ENCODE data around the gene UQCRC2.
"Not testable (repeated sequence)": the region's sequence is repeated elsewhere in the genome, so short reads cannot be mapped to it uniquely, and the experiment has no call there.

UQCRC2 gene

GRCh38 chr16:21984062-21984461, 30.9 kb downstream of the UQCRC2 start:
- no peak for DNase-seq

- no peak for DNase-seq
These were observed 32.4 kb downstream of the UQCRC2 start for GRCh38 chr16:21985524-21985923.

- no peak for DNase-seq
These were observed 33.6 kb downstream of the UQCRC2 start for GRCh38 chr16:21986692-21987246.

- no peak for DNase-seq
These were observed 34.3 kb downstream of the UQCRC2 start for GRCh38 chr16:21987498-21987897.

GRCh38 chr16:21989133-21989532, 36.0 kb downstream of the UQCRC2 start:
- DNase-seq, result no peak

- DNase-seq, result no peak
These were observed 36.6 kb downstream of the UQCRC2 start for GRCh38 chr16:21989751-21990150.

GRCh38 chr16:21990381-21990944, 37.3 kb downstream of the UQCRC2 start:
- no peak for DNase-seq

GRCh38 chr16:21991621-21992020, 38.5 kb downstream of the UQCRC2 start:
- no peak for DNase-seq

- DNase-seq, result no peak
These were observed 41.8 kb downstream of the UQCRC2 start for GRCh38 chr16:21994856-21995465.

GRCh38 chr16:21996923-21997696, 43.9 kb downstream of the UQCRC2 start:
- DNase-seq, result no peak

GRCh38 chr16:21997697-21998480, 44.7 kb downstream of the UQCRC2 start:
- DNase-seq, result no peak

GRCh38 chr16:22001591-22001990, 48.4 kb downstream of the UQCRC2 start:
- DNase-seq, result no peak

GRCh38 chr16:22002047-22002446, 48.9 kb downstream of the UQCRC2 start:
- DNase-seq, result not testable (repeated sequence)

GRCh38 chr16:22003195-22003594, 50.0 kb downstream of the UQCRC2 start:
- no peak for DNase-seq

- DNase-seq, result no peak
These were observed 51.2 kb downstream of the UQCRC2 start for GRCh38 chr16:22004341-22004740.

- DNase-seq, result no peak
These were observed 52.6 kb downstream of the UQCRC2 start for GRCh38 chr16:22005746-22006145.

- DNase-seq, result no peak
These were observed 53.5 kb downstream of the UQCRC2 start for GRCh38 chr16:22006636-22007035.

GRCh38 chr16:22007159-22007508, 54.0 kb downstream of the UQCRC2 start:
- no peak for DNase-seq

- DNase-seq, result no peak
These were observed 54.5 kb downstream of the UQCRC2 start, which contains the start of gene MOSMO for GRCh38 chr16:22007509-22008214. Gene MOSMO (plus strand): TSS chr16:22008111. CDS start chr16:22008302, 191 bp downstream.

GRCh38 chr16:22008215-22009059, 55.3 kb downstream of the UQCRC2 start:
- no peak for DNase-seq

- no peak for DNase-seq
These were observed 57.7 kb downstream of the UQCRC2 start for GRCh38 chr16:22010902-22011301.
